HG03095 (cell line): ENCODE results near the gene BCL2L14.

Experiments
- ATAC-seq: cut with Tn5 transposase; IDR thresholded peaks from one replicate; pipeline ENCODE4 v1.9.1; 2021; ENCODE audit warnings: moderate library complexity; ENCODE audit not compliant: unreplicated experiment

Gene BCL2L14

DNA sequence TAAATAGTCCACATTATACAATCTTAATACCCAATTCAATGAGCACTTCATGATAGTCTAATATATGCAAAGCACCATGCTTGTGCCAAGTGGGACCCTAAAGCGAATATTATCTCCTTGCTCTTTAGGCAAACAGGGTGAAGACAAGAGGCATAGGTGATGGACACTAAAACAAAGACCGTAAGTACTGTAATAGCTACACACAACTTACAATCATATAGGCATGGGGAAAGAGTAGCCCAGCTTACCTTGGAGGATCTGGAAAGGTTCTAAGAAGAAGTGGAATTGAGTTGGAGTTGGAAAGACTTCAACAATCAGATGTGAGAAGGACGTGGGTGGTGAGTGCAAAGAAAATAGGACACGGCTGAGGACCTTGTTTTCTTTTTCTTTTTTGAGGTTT, 19.1 kb upstream of the BCL2L14 start:
- no peak for ATAC-seq

DNA sequence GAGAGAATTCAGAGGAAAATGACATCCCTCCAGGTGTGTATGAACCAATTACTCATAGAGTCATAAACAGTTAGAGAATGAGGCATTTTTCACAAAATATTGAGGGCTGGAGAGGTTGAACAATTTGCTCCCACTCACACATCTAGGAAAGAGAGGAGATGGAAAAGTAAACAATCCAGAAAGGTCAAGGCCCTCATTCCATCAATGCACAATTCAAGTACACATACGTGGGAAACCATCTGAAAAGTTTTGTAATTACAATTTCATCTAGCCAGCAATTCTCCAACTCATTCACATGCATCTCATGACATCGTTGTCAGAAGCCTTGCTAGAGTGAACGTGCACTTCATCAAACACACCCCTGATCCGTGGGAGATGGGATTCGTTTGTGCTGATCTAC, 15.7 kb upstream of the BCL2L14 start:
- no peak for ATAC-seq

DNA sequence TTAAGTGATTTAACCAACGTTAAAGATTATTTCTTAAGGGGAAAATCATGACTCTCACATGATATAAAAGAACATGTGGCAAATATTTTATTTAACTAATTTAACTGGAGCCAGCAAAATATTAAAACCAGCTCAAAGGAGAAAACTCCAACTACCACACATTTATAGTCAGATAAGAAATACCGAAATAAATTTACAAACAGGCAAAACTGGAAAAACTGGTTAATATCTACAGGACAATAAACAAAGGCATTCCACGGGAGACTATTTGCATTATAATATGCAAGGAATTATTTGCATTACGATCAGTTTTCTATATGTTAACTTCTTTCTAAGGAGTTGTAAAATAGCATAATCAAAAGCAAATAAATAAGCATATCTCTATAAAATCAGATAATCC, 13.8 kb upstream of the BCL2L14 start:
- ATAC-seq, result no peak

DNA sequence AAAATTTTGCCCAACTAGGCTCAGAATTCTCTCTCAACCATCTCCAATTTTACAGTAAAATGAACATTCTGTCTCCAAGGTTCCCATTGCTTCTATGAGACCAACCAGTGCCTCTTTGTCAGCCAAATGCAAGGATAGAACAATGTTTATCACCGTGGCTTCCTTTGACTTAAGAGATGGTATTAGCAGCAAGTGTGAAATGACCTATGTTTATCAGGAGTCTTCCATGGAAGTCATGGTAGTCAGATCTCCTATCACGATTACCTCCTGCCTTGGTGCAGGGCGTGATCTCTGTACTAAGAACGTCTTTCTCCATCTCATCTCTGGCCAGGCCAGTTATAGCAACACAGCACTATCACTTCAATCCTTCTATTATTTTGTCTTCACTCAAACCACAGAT, 6.1 kb upstream of the BCL2L14 start:
- ATAC-seq, result no peak

DNA sequence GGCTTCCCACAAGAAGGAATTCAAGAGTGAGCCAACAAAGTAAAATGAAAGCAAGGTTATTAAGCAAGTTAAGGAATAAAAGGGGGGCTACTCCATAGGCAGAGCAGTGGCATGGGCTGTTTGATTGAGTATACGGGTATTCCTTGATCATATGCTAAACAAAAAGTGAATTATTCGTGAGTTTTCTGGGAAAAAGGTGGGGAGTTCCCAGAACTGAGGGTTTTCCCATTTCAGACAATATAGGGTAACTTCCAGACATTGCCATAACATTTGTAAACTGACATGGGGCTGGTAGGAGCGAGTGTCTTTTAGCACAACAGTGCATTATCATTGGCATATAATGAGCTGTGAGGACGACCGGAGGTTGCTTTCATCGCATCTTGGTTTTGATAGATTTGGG, 2.0 kb upstream of the BCL2L14 start:
- ATAC-seq, result no peak

DNA sequence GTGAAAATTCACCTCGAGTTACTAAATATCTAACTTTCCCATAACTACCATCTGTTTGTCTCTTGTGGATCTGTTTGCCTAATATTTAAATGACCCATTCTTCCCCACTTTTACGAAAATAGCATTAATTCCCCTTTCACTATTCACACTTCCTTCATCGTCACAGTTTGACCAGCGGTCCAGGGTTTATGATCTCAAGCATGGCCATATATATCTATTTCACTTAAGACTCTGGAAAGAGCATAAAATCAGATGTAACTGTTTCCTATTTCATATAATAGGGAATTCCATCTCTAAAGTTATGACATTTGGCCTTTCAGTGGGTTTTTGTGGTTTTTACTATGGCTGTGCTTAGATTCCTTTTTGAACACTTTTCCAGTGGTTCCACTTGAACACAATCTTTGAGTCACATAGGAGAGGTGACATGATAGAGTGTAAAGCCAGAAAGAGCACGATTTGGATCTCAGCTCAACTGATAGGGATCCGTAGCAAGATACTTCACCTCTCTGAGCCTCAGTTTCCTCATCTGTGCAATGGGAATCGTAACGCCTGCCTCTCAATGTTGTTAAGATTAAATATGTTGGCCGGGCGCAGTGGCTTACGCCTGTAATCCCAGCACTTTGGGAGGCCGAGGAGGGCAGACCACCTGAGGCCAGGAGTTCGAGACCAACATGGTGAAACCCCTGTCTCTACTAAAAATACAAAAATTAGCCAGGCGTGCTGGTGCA, 754 bp upstream of the BCL2L14 start:
- no peak for ATAC-seq

DNA sequence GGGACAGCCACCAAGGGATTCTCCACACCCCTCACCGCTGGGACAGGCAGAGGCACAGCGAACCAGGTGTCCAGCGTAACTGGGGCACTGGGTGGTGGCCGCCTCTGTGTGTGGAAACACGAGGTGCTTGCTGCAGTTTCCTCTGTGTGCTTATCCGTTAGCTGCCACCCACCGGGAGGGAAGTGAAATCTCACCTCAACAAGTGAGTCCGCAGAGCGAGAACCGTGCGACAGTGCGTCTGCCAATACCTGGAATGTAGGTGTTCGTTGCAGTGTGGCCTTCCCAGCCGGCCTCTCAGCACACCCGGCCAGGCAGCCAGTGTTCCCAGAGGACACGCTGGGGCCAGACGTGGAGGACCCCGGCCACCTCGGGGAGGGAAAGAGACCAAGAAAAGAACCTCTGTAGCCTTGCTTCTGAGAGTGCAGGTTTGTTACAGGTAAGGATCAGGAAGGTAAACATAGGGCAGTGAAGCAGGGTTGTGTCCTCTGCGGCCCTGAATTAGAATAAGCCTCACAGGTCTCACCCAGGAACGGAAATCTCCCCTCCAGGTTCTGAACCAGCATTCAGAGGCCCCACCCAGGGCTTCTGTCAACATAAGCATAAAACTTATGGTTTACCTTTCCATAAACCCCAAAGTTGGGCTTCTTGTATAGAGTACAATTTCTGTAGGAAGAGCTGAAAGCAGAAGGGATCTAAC, 1.5 kb downstream of the BCL2L14 start:
- ATAC-seq, result no peak

DNA sequence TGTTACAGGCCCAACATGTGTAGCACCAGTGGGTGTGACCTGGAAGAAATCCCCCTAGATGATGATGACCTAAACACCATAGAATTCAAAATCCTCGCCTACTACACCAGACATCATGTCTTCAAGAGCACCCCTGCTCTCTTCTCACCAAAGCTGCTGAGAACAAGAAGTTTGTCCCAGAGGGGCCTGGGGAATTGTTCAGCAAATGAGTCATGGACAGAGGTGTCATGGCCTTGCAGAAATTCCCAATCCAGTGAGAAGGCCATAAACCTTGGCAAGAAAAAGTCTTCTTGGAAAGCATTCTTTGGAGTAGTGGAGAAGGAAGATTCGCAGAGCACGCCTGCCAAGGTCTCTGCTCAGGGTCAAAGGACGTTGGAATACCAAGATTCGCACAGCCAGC, 8.6 kb downstream of the BCL2L14 start:
- no peak for ATAC-seq

DNA sequence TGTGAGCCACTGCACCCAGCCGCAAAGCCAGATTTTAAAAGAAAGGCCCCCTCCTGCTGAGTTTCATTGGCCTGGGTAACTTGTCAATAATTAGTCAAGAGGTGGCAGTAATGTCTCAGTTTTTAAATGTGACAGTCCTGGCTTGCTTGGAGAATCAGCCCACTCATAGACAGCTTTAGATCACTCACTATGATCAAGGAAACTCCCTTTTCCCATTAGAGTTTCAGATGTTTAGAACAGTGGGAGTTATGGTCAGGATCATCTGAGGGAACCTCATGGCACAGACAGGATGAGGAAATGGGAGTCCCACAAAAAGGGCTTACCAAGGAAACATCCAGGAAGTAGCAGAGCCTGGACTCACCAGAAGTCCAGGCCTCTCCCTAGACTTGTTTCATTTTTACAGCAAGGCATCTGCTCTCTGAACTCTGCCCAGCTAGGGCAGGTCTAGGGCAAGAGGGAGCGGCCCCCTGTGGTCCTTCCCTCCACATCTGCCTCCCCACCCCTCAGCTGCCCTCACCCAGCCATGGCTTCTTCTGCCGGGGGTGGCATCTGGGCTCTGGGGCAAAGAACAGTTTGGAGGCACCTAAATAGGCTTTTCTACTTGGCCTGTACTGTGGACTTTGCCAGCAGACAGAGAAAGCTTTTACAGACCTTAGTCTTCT, 11.2 kb downstream of the BCL2L14 start:
- ATAC-seq, result no peak

DNA sequence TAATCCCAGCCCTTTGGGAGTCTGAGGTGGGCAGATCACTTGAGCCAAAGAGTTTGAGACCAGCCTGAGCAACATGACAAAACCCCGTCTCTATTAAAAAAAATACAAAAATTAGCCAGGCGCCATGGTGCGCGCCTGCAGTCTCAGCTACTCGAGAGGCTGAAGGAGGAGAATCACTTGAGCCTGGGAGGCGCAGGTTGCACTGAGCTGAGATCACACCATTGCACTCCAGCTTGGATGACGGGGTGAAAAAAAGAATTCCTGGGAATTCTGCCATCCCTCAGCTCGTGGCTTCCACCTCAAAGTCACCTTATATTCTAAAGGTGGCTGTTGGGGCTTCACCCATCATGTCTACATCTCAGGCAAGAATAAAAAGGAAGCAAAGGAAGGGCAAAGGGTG, 12.9 kb downstream of the BCL2L14 start:
- no peak for ATAC-seq

DNA sequence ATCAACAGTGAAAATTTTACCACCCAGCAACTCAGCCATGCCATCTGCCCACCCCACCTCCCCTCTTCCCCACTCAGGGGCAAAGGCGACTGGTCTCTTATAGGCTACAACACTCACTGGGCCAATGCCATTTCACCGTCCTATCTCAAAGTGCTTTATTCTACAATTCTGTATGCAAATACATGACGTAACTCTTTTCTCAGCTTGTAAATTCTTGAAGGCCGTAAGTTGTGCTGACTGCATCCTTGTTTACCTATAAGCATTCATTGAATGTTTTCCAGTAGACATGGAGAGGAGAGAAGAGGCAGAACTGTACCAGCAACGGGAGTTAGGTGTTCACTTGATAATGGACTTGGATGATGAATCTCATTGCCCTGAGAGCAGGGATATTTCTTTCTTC, 15.6 kb downstream of the BCL2L14 start:
- ATAC-seq, result no peak

DNA sequence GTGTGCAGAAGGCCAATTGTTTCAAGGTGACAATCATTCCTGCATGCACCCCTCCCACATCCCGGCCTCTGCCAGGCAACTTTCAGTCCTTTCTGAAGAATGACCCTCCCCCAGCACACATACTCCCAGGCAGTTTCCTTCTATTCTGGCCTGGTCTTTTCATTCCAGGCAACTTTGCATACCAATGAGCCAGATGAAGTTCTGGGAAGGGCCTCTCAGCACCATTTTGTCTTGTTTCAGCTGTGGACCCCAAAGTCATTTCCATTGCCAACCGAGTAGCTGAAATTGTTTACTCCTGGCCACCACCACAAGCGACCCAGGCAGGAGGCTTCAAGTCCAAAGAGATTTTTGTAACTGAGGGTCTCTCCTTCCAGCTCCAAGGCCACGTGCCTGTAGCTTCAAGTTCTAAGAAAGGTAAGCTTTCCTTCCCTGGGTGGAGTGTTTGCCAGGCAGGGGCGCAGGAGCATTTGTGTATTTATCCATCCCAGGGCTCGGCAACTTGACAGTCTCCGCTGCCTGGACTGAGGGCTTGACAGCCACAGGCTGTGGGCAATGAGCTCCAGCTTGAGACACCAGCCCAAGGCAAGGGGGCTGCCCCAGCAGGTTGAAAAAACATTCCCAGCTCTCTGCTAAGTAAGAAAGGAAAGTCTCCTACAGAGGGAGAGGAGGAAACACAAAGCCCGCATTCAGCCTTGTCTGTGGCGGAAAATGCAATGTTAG, 16.4 kb downstream of the BCL2L14 start:
- no peak for ATAC-seq

DNA sequence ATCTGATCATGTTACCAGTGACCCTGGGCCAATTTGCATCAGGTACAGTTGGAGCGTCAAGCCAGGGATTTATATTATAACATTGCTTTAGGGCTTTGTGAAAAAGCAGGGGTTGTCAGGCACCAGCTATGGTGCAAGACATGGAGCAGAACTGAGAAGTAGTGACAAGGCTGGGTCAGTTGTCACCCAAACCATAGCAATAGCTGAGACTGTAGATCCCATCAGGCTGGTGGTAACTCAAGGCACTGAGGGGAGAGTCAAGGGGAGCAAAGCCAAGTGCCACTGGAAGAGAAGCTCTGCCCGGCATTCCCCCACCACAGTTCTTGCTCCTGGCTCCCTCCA, 16.9 kb downstream of the BCL2L14 start:
- no peak for ATAC-seq

DNA sequence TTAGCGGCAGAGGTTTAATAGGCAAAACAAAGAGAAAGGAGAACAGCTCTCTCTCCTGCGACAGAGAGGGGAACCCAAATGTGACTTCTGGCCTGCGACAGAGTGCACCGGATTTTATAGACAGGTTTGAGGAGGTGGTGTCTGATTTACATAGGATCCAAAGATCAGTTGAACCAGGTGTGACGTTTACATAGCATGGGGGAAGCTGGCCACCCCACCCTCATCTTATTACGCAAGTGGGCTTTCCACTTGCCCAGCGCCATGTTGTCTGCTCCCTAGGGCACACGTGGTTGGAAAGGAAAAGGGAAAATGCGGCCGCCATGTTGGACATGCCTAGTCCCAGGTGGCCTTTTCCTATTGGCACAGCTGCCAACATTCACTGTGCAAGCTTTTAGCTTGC, 17.4 kb downstream of the BCL2L14 start:
- ATAC-seq, result no peak

DNA sequence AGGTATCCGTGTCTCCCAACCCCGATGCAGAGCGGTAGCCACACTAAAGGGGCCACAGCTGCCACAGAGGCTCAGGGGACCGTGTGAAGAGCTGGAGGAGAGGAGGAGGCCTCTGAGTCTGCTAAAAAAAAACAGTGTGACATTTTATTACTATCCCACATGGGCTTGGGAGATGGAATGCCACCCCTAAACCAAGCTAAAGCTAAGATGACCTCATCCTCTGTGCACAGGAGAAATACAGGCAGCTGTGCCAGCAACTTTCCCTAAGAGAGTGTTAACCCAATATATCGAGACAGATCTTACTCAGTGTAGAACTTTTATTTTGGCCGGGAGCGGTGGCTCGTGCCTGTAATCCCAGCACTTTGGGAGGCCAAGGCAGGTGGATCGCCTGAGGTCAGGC, 18.0 kb downstream of the BCL2L14 start:
- ATAC-seq, result no peak

DNA sequence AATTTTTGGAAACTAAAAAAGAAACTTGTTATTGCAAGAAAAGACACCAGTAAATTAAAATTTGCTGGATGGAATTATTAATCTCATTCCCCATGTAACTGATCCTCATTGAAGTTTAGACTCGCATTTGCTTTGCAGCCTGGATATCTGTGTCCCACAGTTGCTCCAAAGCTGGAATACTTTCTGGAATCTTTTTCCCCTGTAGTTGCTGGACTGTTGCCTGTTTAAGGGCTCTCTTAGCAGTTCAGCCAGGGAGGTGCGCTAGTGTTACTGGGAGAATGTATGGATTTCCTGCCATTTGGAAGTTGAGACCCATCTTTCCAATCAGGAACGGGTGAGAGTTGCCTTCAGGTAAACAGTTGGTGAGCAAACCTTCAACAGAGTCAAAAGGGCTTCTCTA, 20.3 kb downstream of the BCL2L14 start:
- no peak for ATAC-seq

DNA sequence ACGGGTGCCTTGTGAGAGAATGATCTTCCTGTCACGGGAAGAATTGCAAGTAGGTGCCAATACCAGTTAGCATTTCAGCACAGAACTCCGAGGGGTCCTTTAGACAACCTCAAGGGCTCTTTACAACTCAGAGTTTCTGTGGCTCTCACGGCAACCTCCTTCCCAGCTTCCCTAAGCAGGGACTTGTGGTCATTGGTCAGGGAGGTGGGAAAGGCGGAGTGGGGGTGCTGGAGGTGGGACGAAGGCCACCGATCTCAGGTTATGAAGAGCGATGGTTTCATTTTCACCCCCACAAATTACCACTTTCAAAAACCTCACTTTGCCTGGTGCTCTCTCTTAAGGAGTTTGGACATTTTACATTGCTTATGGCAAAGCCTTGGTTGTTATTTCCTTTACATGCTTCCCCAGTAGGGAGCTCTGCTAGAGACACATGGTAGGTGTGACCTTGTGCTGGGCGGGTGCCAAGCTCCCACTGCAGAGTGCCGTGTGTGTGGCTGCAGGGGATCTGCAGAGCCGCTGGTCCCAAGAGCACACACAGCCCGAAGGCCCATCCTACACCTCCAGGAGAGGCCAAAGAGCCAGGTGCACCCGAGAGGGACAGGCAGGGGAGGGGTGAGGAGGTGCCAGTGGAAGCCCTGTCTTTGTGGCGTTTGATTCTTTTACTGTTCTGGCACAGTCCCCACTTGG, 21.4 kb downstream of the BCL2L14 start:
- ATAC-seq, result no peak

DNA sequence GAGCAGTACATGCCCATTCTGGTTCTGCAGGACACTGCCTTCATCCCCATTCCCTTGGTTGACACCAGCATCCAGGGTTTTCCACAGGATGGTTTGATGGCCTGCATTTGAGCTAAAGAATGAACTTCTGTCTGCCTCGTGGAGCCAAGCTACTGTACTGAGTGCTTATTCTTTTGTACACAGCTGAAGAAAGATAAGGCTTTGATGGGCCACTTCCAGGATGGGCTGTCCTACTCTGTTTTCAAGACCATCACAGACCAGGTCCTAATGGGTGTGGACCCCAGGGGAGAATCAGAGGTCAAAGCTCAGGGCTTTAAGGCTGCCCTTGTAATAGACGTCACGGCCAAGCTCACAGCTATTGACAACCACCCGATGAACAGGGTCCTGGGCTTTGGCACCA, 23.7 kb downstream of the BCL2L14 start:
- no peak for ATAC-seq

DNA sequence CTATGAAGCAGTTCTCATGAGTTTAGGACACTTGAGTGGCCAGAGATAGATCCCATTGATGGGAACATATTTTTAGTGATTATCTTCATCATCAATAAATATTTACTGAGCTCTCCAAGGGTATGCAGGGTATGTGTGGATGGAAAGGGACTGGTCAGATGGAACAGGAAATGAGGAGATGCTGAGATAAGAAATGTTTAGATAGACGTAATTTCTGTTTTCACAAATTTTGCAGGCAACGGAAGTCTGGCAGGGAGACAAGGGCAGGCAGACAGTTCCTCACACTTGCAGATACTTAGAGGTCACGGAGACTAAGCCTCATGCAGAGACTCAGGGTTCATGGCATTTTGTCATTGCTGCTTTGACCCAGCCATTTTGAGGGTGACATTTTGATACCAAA, 24.3 kb downstream of the BCL2L14 start:
- no peak for ATAC-seq

DNA sequence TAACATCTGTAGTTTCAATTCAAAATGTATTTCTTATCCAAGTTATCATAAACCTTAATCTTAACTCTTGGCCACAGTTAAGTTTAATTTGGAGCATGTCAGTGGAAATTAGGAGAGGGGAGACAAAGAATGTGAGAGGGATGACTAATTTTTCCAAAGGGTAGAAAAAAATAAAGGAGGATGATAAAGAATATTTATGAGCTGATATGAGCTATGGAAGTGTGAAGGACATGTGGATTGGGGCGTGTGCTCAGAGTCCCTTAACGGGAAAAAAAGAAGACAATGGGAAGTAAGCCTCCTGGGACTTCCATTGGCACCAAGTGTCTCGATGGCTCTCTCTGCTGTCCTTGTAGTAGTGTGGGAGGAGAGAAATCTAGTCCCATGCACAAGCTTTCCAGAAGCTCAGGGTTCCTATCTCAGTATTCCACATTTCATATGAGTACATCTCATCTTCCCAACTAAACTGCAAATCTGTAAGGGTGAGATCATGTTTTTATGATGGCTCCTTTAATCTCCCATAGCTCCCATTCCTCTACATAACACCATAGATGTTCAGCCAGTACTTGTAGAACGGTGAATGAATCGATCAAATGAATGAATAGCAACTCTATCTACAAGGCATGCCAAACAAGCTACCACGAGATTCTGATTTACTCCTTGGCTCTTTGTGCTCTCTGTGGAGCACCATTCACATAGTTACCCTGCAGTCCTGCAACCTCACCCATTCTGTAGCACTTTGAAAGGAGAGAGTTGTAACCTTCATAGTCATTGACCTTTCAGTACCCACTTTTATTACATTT, 27.4 kb downstream of the BCL2L14 start:
- ATAC-seq, result no peak

DNA sequence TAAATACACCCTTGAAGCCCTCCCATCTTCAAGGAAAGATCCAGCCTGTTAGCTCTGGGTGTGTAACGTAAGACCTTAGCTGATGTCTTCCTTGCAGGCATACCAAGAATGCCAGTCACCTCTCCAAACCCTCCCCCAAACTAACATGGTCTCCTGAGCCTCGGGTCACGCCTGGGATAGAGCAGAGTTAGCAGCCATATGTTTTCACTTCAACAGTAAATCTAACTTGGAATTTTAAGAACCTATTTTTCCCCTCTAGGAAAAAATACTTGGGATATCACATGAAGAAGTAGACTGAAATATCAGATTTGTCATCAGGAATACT, 27.9 kb downstream of the BCL2L14 start:
- ATAC-seq, result no peak
